PFSK-1 (cell line): Measurements from ENCODE around the gene EVX1.

ENCODE experiments used
- FOXP2 ChIP-seq: optimal IDR thresholded peaks from 2 replicates; pipeline ENCODE3; 2011; ENCODE audit warnings: borderline replicate concordance, control low read depth, inconsistent platforms; ENCODE audit not compliant: insufficient read depth; ENCODE audit errors: extremely low read length, extremely low read depth
- POLR2AphosphoS5 ChIP-seq: IDR thresholded peaks from 2 replicates; pipeline ENCODE4 v1.6.1; 2012; ENCODE audit warnings: low read depth, mild to moderate bottlenecking, control low read depth, low read length, moderate library complexity
- SIN3A ChIP-seq: IDR thresholded peaks from 2 replicates; pipeline ENCODE4 v1.6.1; 2012; ENCODE audit warnings: mild to moderate bottlenecking, low read length, moderate library complexity, borderline replicate concordance; ENCODE audit not compliant: insufficient read depth
- TAF1 ChIP-seq: IDR thresholded peaks from 2 replicates; pipeline ENCODE4 v1.6.1; 2012; ENCODE audit warnings: low read length, control low read depth, borderline replicate concordance; ENCODE audit not compliant: insufficient read depth
- TF ChIP-seq, protein P1 (sequence below), 2 experiments: IDR thresholded peaks; 2 replicates each; pipeline versions ENCODE4 v1.6.1 to v1.8.0; 2011 to 2012; ENCODE audit warnings: low read depth in 2 of 2, low read length in 2 of 2, control low read depth in 1 of 2, inconsistent platforms in 1 of 2, mild to moderate bottlenecking in 1 of 2, moderate library complexity in 1 of 2; ENCODE audit not compliant: insufficient read depth in 1 of 2

DNA sequence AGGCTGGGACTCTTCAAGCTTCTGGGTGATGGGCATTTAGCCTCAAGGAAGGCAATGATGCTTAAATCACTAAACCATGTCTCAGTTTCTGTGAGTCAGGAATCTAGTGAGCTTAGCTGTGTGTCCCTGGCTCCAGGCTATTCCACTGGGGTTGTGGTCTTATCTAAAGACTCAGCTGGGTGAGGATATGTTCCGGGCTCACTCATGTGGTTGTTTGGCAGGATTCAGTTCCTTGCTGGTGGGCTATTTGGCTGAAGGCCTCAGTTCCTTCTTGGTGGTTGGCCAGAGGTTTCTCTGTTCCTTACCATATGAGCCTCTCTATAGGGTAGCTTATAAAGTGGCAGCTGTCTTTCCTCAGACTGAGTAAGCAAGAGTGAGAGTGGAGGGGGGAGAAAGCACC is 12.0 kb downstream of the EVX1 start:
- TF ChIP-seq, protein P1, sequence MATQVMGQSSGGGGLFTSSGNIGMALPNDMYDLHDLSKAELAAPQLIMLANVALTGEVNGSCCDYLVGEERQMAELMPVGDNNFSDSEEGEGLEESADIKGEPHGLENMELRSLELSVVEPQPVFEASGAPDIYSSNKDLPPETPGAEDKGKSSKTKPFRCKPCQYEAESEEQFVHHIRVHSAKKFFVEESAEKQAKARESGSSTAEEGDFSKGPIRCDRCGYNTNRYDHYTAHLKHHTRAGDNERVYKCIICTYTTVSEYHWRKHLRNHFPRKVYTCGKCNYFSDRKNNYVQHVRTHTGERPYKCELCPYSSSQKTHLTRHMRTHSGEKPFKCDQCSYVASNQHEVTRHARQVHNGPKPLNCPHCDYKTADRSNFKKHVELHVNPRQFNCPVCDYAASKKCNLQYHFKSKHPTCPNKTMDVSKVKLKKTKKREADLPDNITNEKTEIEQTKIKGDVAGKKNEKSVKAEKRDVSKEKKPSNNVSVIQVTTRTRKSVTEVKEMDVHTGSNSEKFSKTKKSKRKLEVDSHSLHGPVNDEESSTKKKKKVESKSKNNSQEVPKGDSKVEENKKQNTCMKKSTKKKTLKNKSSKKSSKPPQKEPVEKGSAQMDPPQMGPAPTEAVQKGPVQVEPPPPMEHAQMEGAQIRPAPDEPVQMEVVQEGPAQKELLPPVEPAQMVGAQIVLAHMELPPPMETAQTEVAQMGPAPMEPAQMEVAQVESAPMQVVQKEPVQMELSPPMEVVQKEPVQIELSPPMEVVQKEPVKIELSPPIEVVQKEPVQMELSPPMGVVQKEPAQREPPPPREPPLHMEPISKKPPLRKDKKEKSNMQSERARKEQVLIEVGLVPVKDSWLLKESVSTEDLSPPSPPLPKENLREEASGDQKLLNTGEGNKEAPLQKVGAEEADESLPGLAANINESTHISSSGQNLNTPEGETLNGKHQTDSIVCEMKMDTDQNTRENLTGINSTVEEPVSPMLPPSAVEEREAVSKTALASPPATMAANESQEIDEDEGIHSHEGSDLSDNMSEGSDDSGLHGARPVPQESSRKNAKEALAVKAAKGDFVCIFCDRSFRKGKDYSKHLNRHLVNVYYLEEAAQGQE (IDR thresholded peaks at IDR 0.05; ENCODE audit: insufficient read depth in 1 of 2, low read depth in 2 of 2, low read length in 2 of 2) = no peak
- TF ChIP-seq TAF1 (no peak), POLR2AphosphoS5 (no peak), SIN3A (no peak), FOXP2 (no peak)
